Measurements from ENCODE around the gene BUD13. TPM values are rescaled to one million over a fixed set of nuclear protein-coding genes. Genes with fewer than 3 reads are reported as not detected.
A peak's percentile ranks its signal among the peaks of the same experiment; 100 is the strongest.

BUD13 gene
- 10 to 100 TPM; 30.3 to 32.7 TPM for total RNA-seq

- ChIA-PET POLR2A (interaction anchor here (1.1 to 2.1 kb wide), 8 partner anchors 10 to 79 kb away, joined by 3 to 10 read pairs (median 4); partner anchors contain the start of gene ZPR1), CTCF (interaction anchor here (1.2 to 2.1 kb wide), 2 partner anchors 18 to 63 kb away, joined by 5 to 14 read pairs; partner anchors contain the start of gene APOA5)
- intact Hi-C loops (cut with micrococcal nuclease): loop anchor here (1.0 to 5.0 kb wide), 5 partner anchors 16 to 460 kb away; partner anchors contain the start of genes PCSK7, RNF214, SIK3 and ZPR1
- H3K27me3 Mint-ChIP-seq: no peaks in the 10 kb centered on the region
- peak within 1 kb of the TSS; percentile 95 for H3K27ac Mint-ChIP-seq
- H3K9me3 Mint-ChIP-seq: no peaks in the 10 kb centered on the region
- peak; percentile 96 for DNase-seq
- H3K4me1 Mint-ChIP-seq (ENCODE audit: low read depth): peaks cover 55% of the 10 kb centered on the region
- peak within 1 kb of the TSS; percentile 99 for H3K4me3 Mint-ChIP-seq
- H3K36me3 Mint-ChIP-seq: peaks cover 29% of the 10 kb centered on the region
Measured at GRCh38 chr11:116772443-116773202, at the start of gene BUD13. Gene BUD13, minus strand, starts transcription at chr11:116772987. Its CDS starts 23 bp downstream, at chr11:116772964.

GRCh38 chr11:116822575-116822974 lies 49.8 kb upstream of the BUD13 start:
- POLR2A ChIA-PET: no interaction called here
- CTCF ChIA-PET: interaction anchor here (1.1 to 3.3 kb wide), 3 partner anchors 13 to 31 kb away, joined by 3 to 14 read pairs (median 3); partner anchors contain the start of gene APOA5
- Mint-ChIP-seq H3K9me3 (no peaks in the 10 kb centered on the region), H3K4me1 (ENCODE audit: low read depth) (no peaks in the 10 kb centered on the region), H3K36me3 (no peaks in the 10 kb centered on the region), H3K27ac (no peak overlapping the region), H3K27me3 (no peaks in the 10 kb centered on the region), H3K4me3 (no peak overlapping the region)
- no peak for DNase-seq
- intact Hi-C loops (cut with micrococcal nuclease): no loop called here

GRCh38 chr11:116821050-116821918 lies 48.5 kb upstream of the BUD13 start:
- no peaks in the 10 kb centered on the region for H3K4me1 Mint-ChIP-seq (ENCODE audit: low read depth)

GRCh38 chr11:116819049-116819448 lies 46.3 kb upstream of the BUD13 start:
- no peak for DNase-seq
- no peak overlapping the region for H3K27ac Mint-ChIP-seq
- H3K36me3 Mint-ChIP-seq: no peaks in the 10 kb centered on the region
- CTCF ChIA-PET: no interaction called here
- no peaks in the 10 kb centered on the region for H3K27me3 Mint-ChIP-seq
- H3K4me1 Mint-ChIP-seq (ENCODE audit: low read depth): no peaks in the 10 kb centered on the region
- POLR2A ChIA-PET: no interaction called here
- intact Hi-C loops (cut with micrococcal nuclease): no loop called here
- H3K4me3 Mint-ChIP-seq: no peak overlapping the region
- H3K9me3 Mint-ChIP-seq: no peaks in the 10 kb centered on the region

More at GRCh38 chr11:116821050-116821918, 48.5 kb upstream of the BUD13 start:
- POLR2A ChIA-PET: interaction anchor here (1.0 kb wide), 1 partner anchor 35 kb away, joined by 3 read pairs; no protein-coding TSS in a partner anchor
- no peaks in the 10 kb centered on the region for H3K27me3 Mint-ChIP-seq
- no peak overlapping the region for H3K27ac Mint-ChIP-seq
- intact Hi-C loops (cut with micrococcal nuclease): no loop called here
- H3K36me3 Mint-ChIP-seq: no peaks in the 10 kb centered on the region
- H3K4me3 Mint-ChIP-seq: no peak overlapping the region
- no peak for DNase-seq
- no peaks in the 10 kb centered on the region for H3K9me3 Mint-ChIP-seq
- CTCF ChIA-PET: interaction anchor here (0.8 to 3.3 kb wide), 3 partner anchors 8 to 31 kb away, joined by 3 to 14 read pairs (median 6); partner anchors contain the start of gene APOA5

- H3K27me3 Mint-ChIP-seq: no peaks in the 10 kb centered on the region
- POLR2A ChIA-PET: no interaction called here
- no peak for DNase-seq
- no peaks in the 10 kb centered on the region for H3K36me3 Mint-ChIP-seq
- no peak overlapping the region for H3K27ac Mint-ChIP-seq
- intact Hi-C loops (cut with micrococcal nuclease): no loop called here
- H3K4me3 Mint-ChIP-seq: no peak overlapping the region
- H3K9me3 Mint-ChIP-seq: no peaks in the 10 kb centered on the region
- CTCF ChIA-PET: interaction anchor here (2.2 kb wide), 1 partner anchor 23 kb away, joined by 20 read pairs; the partner anchor contains the start of gene APOA5
- H3K4me1 Mint-ChIP-seq (ENCODE audit: low read depth): no peaks in the 10 kb centered on the region
Measured at GRCh38 chr11:116814502-116814901, 41.7 kb upstream of the BUD13 start.

- no peaks in the 10 kb centered on the region for H3K27me3 Mint-ChIP-seq
- H3K27ac Mint-ChIP-seq: no peak overlapping the region
- no peak overlapping the region for H3K4me3 Mint-ChIP-seq
- intact Hi-C loops (cut with micrococcal nuclease): no loop called here
- no peaks in the 10 kb centered on the region for H3K36me3 Mint-ChIP-seq
- POLR2A ChIA-PET: no interaction called here
- H3K9me3 Mint-ChIP-seq: no peaks in the 10 kb centered on the region
- no peaks in the 10 kb centered on the region for H3K4me1 Mint-ChIP-seq (ENCODE audit: low read depth)
- no peak for DNase-seq
- CTCF ChIA-PET: interaction anchor here (1.5 to 2.2 kb wide), 2 partner anchors 7 to 22 kb away, joined by 3 to 20 read pairs; partner anchors contain the start of gene APOA5
Measured at GRCh38 chr11:116813781-116814471, 41.1 kb upstream of the BUD13 start.

- Mint-ChIP-seq H3K27ac (no peak overlapping the region), H3K4me3 (no peak overlapping the region), H3K9me3 (no peaks in the 10 kb centered on the region), H3K36me3 (no peaks in the 10 kb centered on the region), H3K4me1 (ENCODE audit: low read depth) (no peaks in the 10 kb centered on the region), H3K27me3 (no peaks in the 10 kb centered on the region)
- no peak for DNase-seq
- intact Hi-C loops (cut with micrococcal nuclease): no loop called here
- POLR2A ChIA-PET: no interaction called here
- CTCF ChIA-PET: interaction anchor here (0.8 to 2.2 kb wide), 6 partner anchors 8 to 326 kb away, joined by 3 to 20 read pairs (median 4); partner anchors contain the start of gene APOA5
Measured at GRCh38 chr11:116813170-116813569, 40.4 kb upstream of the BUD13 start.

GRCh38 chr11:116812109-116812508 lies 39.3 kb upstream of the BUD13 start:
- no peak for DNase-seq
- Mint-ChIP-seq H3K36me3 (no peaks in the 10 kb centered on the region), H3K27ac (no peak overlapping the region), H3K4me1 (ENCODE audit: low read depth) (no peaks in the 10 kb centered on the region), H3K9me3 (no peaks in the 10 kb centered on the region), H3K4me3 (no peak overlapping the region), H3K27me3 (no peaks in the 10 kb centered on the region)
- ChIA-PET CTCF (interaction anchor here (1.5 kb wide), 3 partner anchors 9 to 327 kb away, joined by 3 to 5 read pairs (median 3); no protein-coding TSS in a partner anchor), POLR2A (no interaction called here)
- intact Hi-C loops (cut with micrococcal nuclease): no loop called here

- Mint-ChIP-seq H3K4me1 (ENCODE audit: low read depth) (no peaks in the 10 kb centered on the region), H3K4me3 (no peak overlapping the region), H3K27me3 (no peaks in the 10 kb centered on the region), H3K36me3 (no peaks in the 10 kb centered on the region), H3K9me3 (no peaks in the 10 kb centered on the region), H3K27ac (no peak overlapping the region)
- CTCF ChIA-PET: interaction anchor here (3.3 kb wide), 1 partner anchor 20 kb away, joined by 10 read pairs; the partner anchor contains the start of gene APOA5
- POLR2A ChIA-PET: no interaction called here
- intact Hi-C loops (cut with micrococcal nuclease): no loop called here
- no peak for DNase-seq
Measured at GRCh38 chr11:116811194-116811593, 38.4 kb upstream of the BUD13 start.

- no peaks in the 10 kb centered on the region for H3K27me3 Mint-ChIP-seq
- CTCF ChIA-PET: interaction anchor here (1.2 to 3.3 kb wide), 2 partner anchors 18 to 27 kb away, joined by 3 to 10 read pairs; partner anchors contain the start of gene APOA5
- POLR2A ChIA-PET: no interaction called here
- no peak overlapping the region for H3K4me3 Mint-ChIP-seq
- no peak for DNase-seq
- no peaks in the 10 kb centered on the region for H3K36me3 Mint-ChIP-seq
- intact Hi-C loops (cut with micrococcal nuclease): no loop called here
- H3K4me1 Mint-ChIP-seq (ENCODE audit: low read depth): no peaks in the 10 kb centered on the region
- no peaks in the 10 kb centered on the region for H3K9me3 Mint-ChIP-seq
- no peak overlapping the region for H3K27ac Mint-ChIP-seq
Measured at GRCh38 chr11:116808262-116809175, 35.7 kb upstream of the BUD13 start.
